IMR-90 (cell line): ENCODE measurements around the gene TP53I11.

ENCODE experiments used
- CEBPB ChIP-seq: IDR thresholded peaks from 2 replicates; pipeline ENCODE4 v1.6.1; 2012; ENCODE audit warnings: low read depth, low read length, improper control_type of control experiment
- CHD1 ChIP-seq: IDR thresholded peaks from 2 replicates; pipeline ENCODE4 v1.6.1; 2012; ENCODE audit warnings: low read depth, low read length, improper control_type of control experiment
- MAFK ChIP-seq: IDR thresholded peaks from 2 replicates; pipeline ENCODE4 v1.6.1; 2012; ENCODE audit warnings: low read depth, low read length, improper control_type of control experiment
- MAZ ChIP-seq: IDR thresholded peaks from 2 replicates; pipeline ENCODE4 v1.6.1; 2012; ENCODE audit warnings: low read depth, mild to moderate bottlenecking, low read length, improper control_type of control experiment, moderate library complexity, borderline replicate concordance
- MXI1 ChIP-seq: IDR thresholded peaks from 2 replicates; pipeline ENCODE4 v1.6.1; 2012; ENCODE audit warnings: low read depth, mild to moderate bottlenecking, low read length, moderate library complexity, borderline replicate concordance
- POLR2A ChIP-seq: IDR thresholded peaks from 2 replicates; pipeline ENCODE4 v1.6.1; 2012; ENCODE audit warnings: mild to moderate bottlenecking, low read depth, low read length
- RAD21 ChIP-seq: IDR thresholded peaks from 2 replicates; pipeline ENCODE4 v1.6.1; 2012; ENCODE audit warnings: low read length, improper control_type of control experiment
- SMC3 ChIP-seq: fragments of 150-350 bp; IDR thresholded peaks from 2 replicates; pipeline ENCODE4 v1.6.1; 2016; ENCODE audit warnings: low read depth, mild to moderate bottlenecking, antibody characterized with exemption, low read length, moderate library complexity
- TF ChIP-seq, protein P1 (sequence below): conservative IDR thresholded peaks from 2 replicates; pipeline ENCODE4 v1.5.1; 2012; ENCODE audit warnings: mild to moderate bottlenecking, low read depth, low read length, improper control_type of control experiment

DNA sequence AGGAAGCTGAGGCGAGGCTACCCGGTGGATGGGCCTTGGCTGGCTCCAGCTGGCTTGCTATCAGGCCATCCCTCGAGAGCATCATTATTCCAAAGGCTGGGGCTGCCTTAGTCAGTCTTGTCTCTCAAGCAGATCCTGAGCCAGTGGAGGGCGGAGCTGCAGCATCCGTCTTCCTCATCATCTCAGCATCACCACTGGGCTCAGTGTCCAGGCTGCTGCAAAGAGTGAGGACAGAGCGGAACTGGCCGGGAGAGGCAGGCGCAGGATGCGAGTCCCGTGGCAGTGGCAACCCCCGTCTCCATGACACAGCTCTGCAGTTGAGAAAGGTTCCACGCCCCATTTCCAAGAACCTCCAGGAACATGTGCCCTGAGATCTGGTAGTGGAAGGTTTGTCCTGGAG, 4.4 kb downstream of the TP53I11 start:
- TF ChIP-seq RAD21 = no peak
- no peak for TF ChIP-seq POLR2A
- TF ChIP-seq, protein P1, sequence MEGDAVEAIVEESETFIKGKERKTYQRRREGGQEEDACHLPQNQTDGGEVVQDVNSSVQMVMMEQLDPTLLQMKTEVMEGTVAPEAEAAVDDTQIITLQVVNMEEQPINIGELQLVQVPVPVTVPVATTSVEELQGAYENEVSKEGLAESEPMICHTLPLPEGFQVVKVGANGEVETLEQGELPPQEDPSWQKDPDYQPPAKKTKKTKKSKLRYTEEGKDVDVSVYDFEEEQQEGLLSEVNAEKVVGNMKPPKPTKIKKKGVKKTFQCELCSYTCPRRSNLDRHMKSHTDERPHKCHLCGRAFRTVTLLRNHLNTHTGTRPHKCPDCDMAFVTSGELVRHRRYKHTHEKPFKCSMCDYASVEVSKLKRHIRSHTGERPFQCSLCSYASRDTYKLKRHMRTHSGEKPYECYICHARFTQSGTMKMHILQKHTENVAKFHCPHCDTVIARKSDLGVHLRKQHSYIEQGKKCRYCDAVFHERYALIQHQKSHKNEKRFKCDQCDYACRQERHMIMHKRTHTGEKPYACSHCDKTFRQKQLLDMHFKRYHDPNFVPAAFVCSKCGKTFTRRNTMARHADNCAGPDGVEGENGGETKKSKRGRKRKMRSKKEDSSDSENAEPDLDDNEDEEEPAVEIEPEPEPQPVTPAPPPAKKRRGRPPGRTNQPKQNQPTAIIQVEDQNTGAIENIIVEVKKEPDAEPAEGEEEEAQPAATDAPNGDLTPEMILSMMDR = no peak
- no peak for TF ChIP-seq CHD1
- TF ChIP-seq MAFK = no peak
- no peak for TF ChIP-seq SMC3
- TF ChIP-seq MAZ = no peak
- TF ChIP-seq CEBPB = no peak
- no peak for TF ChIP-seq MXI1
